ENCODE results near the gene INPP5D.
A peak's percentile ranks its signal among the peaks of the same experiment; 100 is the strongest.
"Not testable (repeated sequence)": the region's sequence is repeated elsewhere in the genome, so short reads cannot be mapped to it uniquely, and the experiment has no call there.

The INPP5D gene

GRCh38 chr2:233032551-233033320, 27.4 kb upstream of the INPP5D start, which contains the start of gene NEU2:
Gene NEU2 (plus strand): TSS chr2:233032672. CDS start chr2:233032672, 0 bp downstream.
- DNase-seq, result no peak

GRCh38 chr2:233033672-233034071, 26.5 kb upstream of the INPP5D start:
- no peak for DNase-seq

- DNase-seq, result no peak
Measured at GRCh38 chr2:233034091-233034882, 25.9 kb upstream of the INPP5D start.

GRCh38 chr2:233035426-233036161, 24.5 kb upstream of the INPP5D start:
- no peak for DNase-seq

GRCh38 chr2:233036162-233036838, 23.8 kb upstream of the INPP5D start:
- no peak for DNase-seq

GRCh38 chr2:233037078-233037477, 23.1 kb upstream of the INPP5D start:
- DNase-seq, result no peak

- DNase-seq, result no peak
Measured at GRCh38 chr2:233039212-233039845, 20.8 kb upstream of the INPP5D start.

- peak; percentile 41 for DNase-seq
Measured at GRCh38 chr2:233039846-233040530, 20.2 kb upstream of the INPP5D start.

- DNase-seq, result peak; percentile 30
Measured at GRCh38 chr2:233040571-233040970, 19.6 kb upstream of the INPP5D start.

GRCh38 chr2:233041722-233042323, 18.3 kb upstream of the INPP5D start:
- peak; percentile 16 for DNase-seq

- DNase-seq, result no peak
Measured at GRCh38 chr2:233042549-233042948, 17.6 kb upstream of the INPP5D start.

- no peak for DNase-seq
Measured at GRCh38 chr2:233044974-233045605, 15.1 kb upstream of the INPP5D start.

- peak; percentile 31 for DNase-seq
Measured at GRCh38 chr2:233047206-233047605, 12.9 kb upstream of the INPP5D start.

- DNase-seq, result peak; percentile 48
Measured at GRCh38 chr2:233047667-233048066, 12.5 kb upstream of the INPP5D start.

- peak; percentile 51 for DNase-seq
Measured at GRCh38 chr2:233048569-233049193, 11.5 kb upstream of the INPP5D start.

- peak; percentile 45 for DNase-seq
Measured at GRCh38 chr2:233049194-233049761, 10.9 kb upstream of the INPP5D start.

GRCh38 chr2:233051241-233052149, 8.6 kb upstream of the INPP5D start:
- peak; percentile 51 for DNase-seq

- DNase-seq, result not testable (repeated sequence)
Measured at GRCh38 chr2:233052517-233052916, 7.6 kb upstream of the INPP5D start.

Data from activated effector memory CD4-positive, alpha-beta T cell treated with anti-CD3 and anti-CD28 coated beads, Interleukin-2, amount 50 U/mL, for 16 hours (primary cell).